Measurements from ENCODE around the gene EIF6.

DNA sequence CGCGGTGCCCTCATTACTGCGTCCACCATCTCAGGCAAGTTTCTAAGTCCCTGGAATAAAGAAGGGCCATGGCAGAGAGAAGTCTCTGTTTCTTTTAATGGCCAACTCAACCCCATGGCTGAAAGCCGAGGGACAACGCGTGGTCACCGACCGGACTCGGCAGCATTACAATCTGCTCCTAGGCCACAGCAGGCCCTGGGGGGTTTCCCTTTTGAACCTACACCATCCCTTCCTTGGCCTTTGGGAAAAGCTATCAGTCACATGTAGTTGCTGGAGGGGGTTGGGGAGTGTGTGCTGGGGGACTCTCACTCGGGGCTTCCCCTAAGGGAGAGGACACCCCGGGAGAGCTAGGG lies 18.8 kb upstream of the EIF6 start:
- no peak for TF ChIP-seq TAF1 (IDR thresholded peaks at IDR 0.05; ENCODE audit: borderline replicate concordance, low read depth, low read length)
- TF ChIP-seq POLR2A (IDR thresholded peaks at IDR 0.05; ENCODE audit: low read depth, low read length), result no peak

Measured in GM12892 (cell line).